ENCODE data around the gene IL17RA. TPM values are rescaled to one million over a fixed set of nuclear protein-coding genes. Genes with fewer than 3 reads are reported as not detected.

IL17RA gene
- total and polyA plus RNA-seq, 8 donors, result 3.2 to 19.1 (median 8.7) TPM

DNA sequence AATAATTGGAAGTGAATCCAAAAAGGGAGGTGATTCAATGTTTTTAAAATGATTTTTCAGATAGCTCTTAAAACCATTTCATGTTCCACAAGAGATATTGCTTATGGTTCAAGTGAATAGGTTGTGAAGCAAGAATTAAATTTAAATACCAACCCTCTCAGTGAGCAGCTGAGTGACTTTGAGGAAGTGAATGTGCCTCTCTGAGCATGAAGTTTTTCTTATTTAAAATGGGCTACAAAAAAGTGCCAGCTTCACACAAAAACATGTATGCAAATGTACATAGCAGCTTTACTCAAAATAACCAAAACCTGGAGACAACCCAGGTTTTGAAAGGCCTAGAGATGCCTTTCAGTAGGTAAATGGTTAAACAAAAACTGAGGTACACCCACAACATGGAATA lies 41.3 kb upstream of the IL17RA start:
- Histone ChIP-seq H3K27me3 (peaks cover 0 to 9% (median 0%) of the 10 kb centered on the region in 3 donors), H3K9me3 (no peaks in the 10 kb centered on the region), H3K4me3 (no peak overlapping the region), H3K36me3 (peaks cover 0 to 7% (median 6%) of the 10 kb centered on the region in 4 donors), H3K4me1 (peaks cover 0 to 5% (median 0%) of the 10 kb centered on the region in 4 donors), H3K27ac (no peak overlapping the region)
- TF ChIP-seq EP300 (IDR thresholded peaks at IDR 0.05), result no peak
- no peak for TF ChIP-seq CTCF (IDR thresholded peaks at IDR 0.05)
- TF ChIP-seq POLR2A (IDR thresholded peaks at IDR 0.05), result no peak
- TF ChIP-seq POLR2AphosphoS5 (IDR thresholded peaks at IDR 0.05), result no peak
- no peak for DNase-seq
- intact Hi-C loops (cut with DNase I; ENCODE audit: low total_unique reads), result no loop called here

DNA sequence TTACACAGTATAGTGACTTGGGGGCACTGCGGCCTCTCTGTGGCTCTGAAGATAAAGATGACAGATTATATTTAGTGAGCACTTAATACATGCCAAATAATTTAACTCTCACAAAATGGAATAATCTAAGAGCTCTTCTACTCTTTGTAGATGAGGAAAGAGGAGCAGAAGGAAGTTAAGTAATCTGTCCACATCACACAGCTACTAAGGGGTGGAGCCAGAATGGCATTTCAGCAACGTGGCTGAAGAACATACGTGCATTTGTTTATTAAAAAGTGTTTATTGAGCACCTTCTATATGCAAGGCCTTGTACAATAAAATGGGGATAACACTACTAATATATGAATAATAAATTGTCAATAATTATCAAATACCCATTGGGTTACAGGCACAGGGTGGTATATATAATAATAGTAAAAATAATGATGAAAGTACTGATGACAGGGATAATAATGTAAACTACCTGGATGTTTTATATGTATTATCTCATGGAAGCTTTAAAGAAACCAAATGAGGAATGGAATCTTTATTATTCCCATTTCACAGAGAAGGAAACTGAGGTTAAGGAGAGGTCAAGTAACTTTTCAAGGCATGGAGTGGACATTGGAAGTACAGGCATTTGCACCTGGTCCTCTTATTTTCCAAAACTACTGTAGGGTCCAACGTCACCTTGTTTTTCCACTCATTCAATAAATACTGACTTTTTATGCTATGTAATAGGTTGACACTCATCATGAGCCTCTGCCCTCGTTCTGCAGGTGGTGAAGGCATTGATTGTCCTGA lies 38.0 kb upstream of the IL17RA start:
- intact Hi-C loops (cut with DNase I; ENCODE audit: low total_unique reads), result no loop called here
- 63 to 68% (median 67%) methylated on average over 5 of the region's 5 CpGs for WGBS, 5 donors
- TF ChIP-seq POLR2AphosphoS5 (IDR thresholded peaks at IDR 0.05), result no peak

GRCh38 chr22:17047656-17048055 lies 37.1 kb upstream of the IL17RA start:
- Histone ChIP-seq H3K36me3 (peaks cover 0 to 10% (median 8%) of the 10 kb centered on the region in 4 donors), H3K27me3 (no peaks in the 10 kb centered on the region), H3K4me1 (no peaks in the 10 kb centered on the region), H3K27ac (no peak overlapping the region), H3K4me3 (no peak overlapping the region), H3K9me3 (no peaks in the 10 kb centered on the region)
- TF ChIP-seq EP300 (IDR thresholded peaks at IDR 0.05), result no peak
- TF ChIP-seq CTCF (IDR thresholded peaks at IDR 0.05), result no peak
- no peak for TF ChIP-seq POLR2A (IDR thresholded peaks at IDR 0.05)
- no peak for TF ChIP-seq POLR2AphosphoS5 (IDR thresholded peaks at IDR 0.05)
- DNase-seq, result no peak
- intact Hi-C loops (cut with DNase I; ENCODE audit: low total_unique reads), result no loop called here
- 75 to 92% (median 85%) methylated on average over 1 of the region's 1 CpG for WGBS, 5 donors

More for the DNA sequence above, 38.0 kb upstream of the IL17RA start:
- no peak overlapping the region for H3K27ac ChIP-seq
- peaks cover 0 to 5% (median 0%) of the 10 kb centered on the region in 4 donors for H3K4me1 ChIP-seq
- no peak overlapping the region for H3K4me3 ChIP-seq
- H3K9me3 ChIP-seq, result no peaks in the 10 kb centered on the region
- H3K27me3 ChIP-seq, result no peaks in the 10 kb centered on the region
- peaks cover 0 to 10% (median 8%) of the 10 kb centered on the region in 4 donors for H3K36me3 ChIP-seq
- DNase-seq, result no peak

DNA sequence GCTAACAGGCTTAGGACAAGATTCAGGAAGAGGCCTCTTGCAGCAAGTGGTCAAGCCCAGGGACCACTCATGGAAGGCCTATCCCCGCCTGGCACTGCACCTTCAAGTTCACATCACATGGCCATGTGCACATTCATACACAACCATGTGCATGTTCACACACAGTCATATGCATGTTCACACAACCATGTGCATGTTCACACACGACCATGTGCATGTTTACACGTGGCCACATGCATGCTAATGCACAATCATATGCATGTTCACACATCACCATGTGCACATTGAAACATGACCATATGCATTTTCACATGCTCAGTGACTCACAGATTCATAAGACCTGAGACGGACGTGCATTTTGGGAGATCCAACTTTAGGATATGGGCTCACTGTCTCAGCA lies 28.7 kb upstream of the IL17RA start:
- intact Hi-C loops (cut with DNase I; ENCODE audit: low total_unique reads), result loop anchor here (10.0 kb wide), 1 partner anchor 131 kb away; no protein-coding TSS in a partner anchor
- Histone ChIP-seq H3K4me3 (no peak overlapping the region), H3K27ac (no peak overlapping the region), H3K4me1 (peaks cover 0 to 6% (median 2%) of the 10 kb centered on the region in 4 donors), H3K9me3 (no peaks in the 10 kb centered on the region), H3K27me3 (peaks cover 0 to 5% (median 0%) of the 10 kb centered on the region in 3 donors), H3K36me3 (peaks cover 0 to 10% (median 3%) of the 10 kb centered on the region in 4 donors)
- DNase-seq, result no peak
- WGBS, 5 donors, result 77 to 84% (median 81%) methylated on average over 5 of the region's 5 CpGs
- TF ChIP-seq POLR2AphosphoS5 (IDR thresholded peaks at IDR 0.05) (no peak), EP300 (IDR thresholded peaks at IDR 0.05) (no peak), CTCF (IDR thresholded peaks at IDR 0.05) (no peak), POLR2A (IDR thresholded peaks at IDR 0.05) (no peak)

DNA sequence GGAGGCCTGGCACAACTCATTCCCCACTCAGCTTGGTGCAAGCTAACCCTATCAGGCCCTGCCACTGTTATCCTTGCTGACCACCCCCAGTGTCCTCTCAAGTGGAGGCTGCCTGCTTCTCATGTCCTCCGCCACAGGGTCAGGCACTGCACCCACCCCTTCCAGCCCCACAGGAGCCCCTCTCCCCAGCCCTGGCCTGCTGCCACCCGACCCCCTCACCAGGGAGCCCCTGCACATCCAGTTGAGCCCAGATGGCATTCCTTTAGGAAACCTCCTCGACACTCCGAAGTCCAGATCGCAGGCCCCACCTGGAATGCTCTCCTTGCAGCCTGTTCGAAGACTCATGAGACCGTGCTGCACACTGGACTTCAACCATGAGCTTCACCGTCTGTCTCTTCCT lies 28.0 kb upstream of the IL17RA start:
- Histone ChIP-seq H3K36me3 (peaks cover 0 to 10% (median 3%) of the 10 kb centered on the region in 4 donors), H3K27me3 (peaks cover 0 to 6% (median 0%) of the 10 kb centered on the region in 3 donors), H3K9me3 (no peaks in the 10 kb centered on the region), H3K4me1 (peaks cover 0 to 6% (median 2%) of the 10 kb centered on the region in 4 donors), H3K4me3 (no peak overlapping the region), H3K27ac (no peak overlapping the region)
- TF ChIP-seq CTCF (IDR thresholded peaks at IDR 0.05) (no peak), POLR2A (IDR thresholded peaks at IDR 0.05) (no peak)
- whole genome bisulfite sequencing, 5 donors, result 76 to 92% (median 79%) methylated on average over 8 of the region's 8 CpGs
- intact Hi-C loops (cut with DNase I; ENCODE audit: low total_unique reads), result loop anchor here (10.0 kb wide), 1 partner anchor 132 kb away; no protein-coding TSS in a partner anchor
- no peak for DNase-seq
